K562 (cell line): ENCODE measurements around the gene NAP1L4. TPM values are rescaled to one million over a fixed set of nuclear protein-coding genes. Genes with fewer than 3 reads are reported as not detected.

Experiments used
- ATF1 ChIP-seq, 2 experiments: fragments of 450-650 bp in 1 of 2; IDR thresholded peaks; 2 replicates each; pipeline ENCODE4 v1.6.1; 2016; ENCODE audit warnings: missing compliant biosample characterization in 1 of 2, missing genetic modification characterization in 1 of 2
- EP400 ChIP-seq: fragments of 450-650 bp; IDR thresholded peaks from 2 replicates; pipeline ENCODE4 v1.6.1; 2017; ENCODE audit warnings: antibody characterized with exemption, mild to moderate bottlenecking, moderate library complexity
- ETV5 ChIP-seq: sonication (generic); formaldehyde crosslinking; IDR thresholded peaks from 2 replicates; pipeline ENCODE4 v1.4.0; 2020; ENCODE audit warnings: low read depth, mild to moderate bottlenecking, missing genetic modification reagents
- FOXP1 ChIP-seq: sonication (generic); formaldehyde crosslinking; IDR thresholded peaks from 2 replicates; pipeline ENCODE4 v1.8.0; 2022; ENCODE audit warnings: mild to moderate bottlenecking, missing genetic modification reagents
- HLTF ChIP-seq: fragments of 450-650 bp; IDR thresholded peaks from 2 replicates; pipeline ENCODE4 v1.6.1; 2016
- KDM4B ChIP-seq, 2 experiments: fragments of 450-650 bp in 1 of 2; sonication (generic) in 1 of 2; IDR thresholded peaks; 2 replicates each; pipeline ENCODE4 v1.6.1; 2016 to 2017; ENCODE audit warnings: borderline replicate concordance in 2 of 2, antibody characterized with exemption in 1 of 2, low read depth in 1 of 2, mild to moderate bottlenecking in 1 of 2
- MTF1 ChIP-seq: fragments of 250-450 bp; sonication (Bioruptor Pico); IDR thresholded peaks from 2 replicates; pipeline ENCODE4 v1.9.0; 2021; ENCODE audit warnings: moderate library complexity, mild to moderate bottlenecking, inconsistent platforms, borderline replicate concordance
- NONO ChIP-seq, 2 experiments: fragments of 200-400 bp in 1 of 2; fragments of 450-650 bp in 1 of 2; formaldehyde crosslinking in 1 of 2; IDR thresholded peaks; 2 replicates each; pipeline ENCODE4 v1.6.1; 2017; ENCODE audit warnings: low read depth in 2 of 2, mild to moderate bottlenecking in 2 of 2, moderate library complexity in 2 of 2, low read length in 1 of 2
- PCBP2 ChIP-seq: fragments of 200-400 bp; formaldehyde crosslinking; IDR thresholded peaks from 2 replicates; pipeline ENCODE4 v1.6.1; 2018; ENCODE audit warnings: low read length, low read depth, mild to moderate bottlenecking, moderate library complexity; ENCODE audit not compliant: poor library complexity, severe bottlenecking
- PML ChIP-seq: IDR thresholded peaks from 2 replicates; pipeline ENCODE4 v1.6.1; 2012; ENCODE audit warnings: low read length, inconsistent platforms
- SETDB1 ChIP-seq: IDR thresholded peaks from one replicate; pipeline ENCODE4 v1.6.1; 2012; ENCODE audit warnings: low read length, control low read depth, inconsistent platforms
- SMAD4 ChIP-seq: fragments of 250-450 bp; sonication (Bioruptor Pico); conservative IDR thresholded peaks from 2 replicates; pipeline ENCODE4 v1.8.0; 2021; ENCODE audit warnings: inconsistent platforms, mild to moderate bottlenecking, moderate library complexity
- SPI1 ChIP-seq: IDR thresholded peaks from 2 replicates; pipeline ENCODE4 v1.6.1; 2011; ENCODE audit warnings: low read depth, low read length, control low read depth, borderline replicate concordance
- ZBTB8A ChIP-seq: fragments of 450-650 bp; IDR thresholded peaks from 2 replicates; pipeline ENCODE4 v1.6.1; 2018; ENCODE audit warnings: mild to moderate bottlenecking, moderate library complexity; ENCODE audit not compliant: partially characterized antibody
- ZNF79 ChIP-seq: fragments of 250-450 bp; sonication (Bioruptor Pico); IDR thresholded peaks from 2 replicates; pipeline ENCODE4 v1.4.0; 2020; ENCODE audit warnings: low read depth, mild to moderate bottlenecking, moderate library complexity
- polyA plus RNA-seq, 8 experiments: library from polyadenylated mRNA; depleted of rRNA in 4 of 8; stranded (reverse) in 5 of 8; unstranded in 3 of 8; fragments of >200 nt; fragmentation: Nextera tagmentation in 2 of 8; fragmentation: Illumina TruSeq in 1 of 8; extraction: Ambion mirVana in 2 of 8; extraction: Trizol in 1 of 8; gene quantifications; 2 replicates each; pipeline versions ENCODE4 v1.2.1 to v1.2.3, GENCODE V29; 2011 to 2014; ENCODE audit warnings: inconsistent platforms in 1 of 8, missing spikeins in 1 of 8
- total RNA-seq, 7 experiments: library from RNA; depleted of rRNA in 6 of 7; stranded (reverse); fragments of >200 nt in 6 of 7; fragmentation: Illumina TruSeq in 2 of 7; extraction: Trizol in 2 of 7; gene quantifications; 2 replicates each; pipeline versions ENCODE4 v1.2.1 to v1.2.3, GENCODE V29; 2011 to 2021; ENCODE audit warnings: low replicate concordance in 1 of 7
- TF ChIP-seq, protein P1 (sequence below): sonication (generic); formaldehyde crosslinking; IDR thresholded peaks from 2 replicates; pipeline ENCODE4 v1.9.0; 2022; ENCODE audit warnings: mild to moderate bottlenecking, missing genetic modification reagents
- TF ChIP-seq, protein P2 (sequence below): sonication (generic); formaldehyde crosslinking; IDR thresholded peaks from 2 replicates; pipeline ENCODE4 v1.8.0; 2022; ENCODE audit warnings: mild to moderate bottlenecking, missing genetic modification reagents
- TF ChIP-seq, protein P3 (sequence below), 2 experiments: fragments of 450-650 bp; IDR thresholded peaks; 2 replicates each; pipeline ENCODE4 v1.6.1; 2016
- TF ChIP-seq, protein P4 (sequence below): fragments of 450-650 bp; formaldehyde crosslinking; IDR thresholded peaks from 2 replicates; pipeline ENCODE4 v1.4.0; 2020; ENCODE audit warnings: mild to moderate bottlenecking, moderate library complexity

NAP1L4 gene
- total and polyA plus RNA-seq, 9 of the 15 experiments (the other 6 are each of a cell fraction or from before 2014, with no cell fraction given), result 34.1 to 237 (median 179) TPM

DNA sequence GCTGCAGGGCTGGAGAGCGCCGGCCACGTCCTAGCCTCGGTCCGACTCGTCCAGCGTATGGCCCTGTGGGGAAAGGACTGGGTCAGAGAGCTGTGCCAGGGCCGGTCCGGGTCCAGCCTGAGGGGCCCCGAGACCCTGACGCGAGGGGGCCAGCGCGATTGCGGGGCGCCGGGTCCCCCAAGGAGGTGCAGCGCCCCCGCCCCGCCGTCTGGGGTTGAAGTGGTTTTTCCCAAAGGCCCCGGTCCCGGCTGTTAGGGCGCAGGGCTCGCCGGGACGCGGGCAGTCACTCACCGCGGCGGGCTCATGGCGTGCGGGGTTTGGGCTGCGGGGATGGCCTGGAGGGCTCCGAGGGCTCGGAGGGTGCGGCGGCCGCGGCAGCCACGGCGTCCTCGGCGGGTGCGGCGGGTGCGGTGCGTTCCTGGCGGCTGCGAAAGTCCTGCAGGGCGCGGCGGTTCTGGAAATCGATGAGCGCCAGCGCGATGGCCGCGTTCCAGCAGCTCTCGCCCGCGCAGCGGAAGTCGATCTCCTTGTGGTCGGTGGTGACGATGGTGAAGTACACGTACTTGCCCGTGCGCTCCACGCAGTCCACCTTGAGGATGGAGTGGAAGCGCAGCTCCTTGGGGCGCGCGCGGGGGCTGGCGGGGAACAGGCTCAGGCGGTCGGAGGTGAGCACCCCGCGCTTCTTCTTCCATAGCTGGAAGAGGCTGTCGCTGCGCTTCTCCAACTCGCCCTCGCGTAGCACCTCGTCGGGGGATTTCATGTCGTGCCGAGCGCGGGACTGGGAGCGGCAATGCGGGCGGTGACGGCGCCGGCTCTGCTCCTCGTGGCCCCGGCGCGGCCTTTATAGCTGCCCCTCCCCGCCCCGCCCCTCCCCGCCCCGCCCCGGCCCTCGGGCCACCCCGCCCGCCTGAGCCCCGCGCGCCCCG is 63.3 kb downstream of the NAP1L4 start, which contains the start of gene PHLDA2 (continued):
- peak; percentile 67 for TF ChIP-seq EP400
- no peak for TF ChIP-seq MTF1 (CRISPR knock-in tag)
- TF ChIP-seq, protein P1, sequence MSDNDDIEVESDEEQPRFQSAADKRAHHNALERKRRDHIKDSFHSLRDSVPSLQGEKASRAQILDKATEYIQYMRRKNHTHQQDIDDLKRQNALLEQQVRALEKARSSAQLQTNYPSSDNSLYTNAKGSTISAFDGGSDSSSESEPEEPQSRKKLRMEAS (CRISPR knock-in tag), result peak; percentile 87
- 0 out of 2 replicates have a peak, but pooled peaks have one; percentile 30 for TF ChIP-seq HLTF
- no peak for TF ChIP-seq SMAD4 (CRISPR knock-in tag)
- peak; percentile 74 for TF ChIP-seq FOXP1 (CRISPR knock-in tag)
- TF ChIP-seq KDM4B (IDR thresholded peaks at IDR 0.05; ENCODE audit: borderline replicate concordance in 2 of 2, low read depth in 1 of 2), result no peak
- TF ChIP-seq, protein P2, sequence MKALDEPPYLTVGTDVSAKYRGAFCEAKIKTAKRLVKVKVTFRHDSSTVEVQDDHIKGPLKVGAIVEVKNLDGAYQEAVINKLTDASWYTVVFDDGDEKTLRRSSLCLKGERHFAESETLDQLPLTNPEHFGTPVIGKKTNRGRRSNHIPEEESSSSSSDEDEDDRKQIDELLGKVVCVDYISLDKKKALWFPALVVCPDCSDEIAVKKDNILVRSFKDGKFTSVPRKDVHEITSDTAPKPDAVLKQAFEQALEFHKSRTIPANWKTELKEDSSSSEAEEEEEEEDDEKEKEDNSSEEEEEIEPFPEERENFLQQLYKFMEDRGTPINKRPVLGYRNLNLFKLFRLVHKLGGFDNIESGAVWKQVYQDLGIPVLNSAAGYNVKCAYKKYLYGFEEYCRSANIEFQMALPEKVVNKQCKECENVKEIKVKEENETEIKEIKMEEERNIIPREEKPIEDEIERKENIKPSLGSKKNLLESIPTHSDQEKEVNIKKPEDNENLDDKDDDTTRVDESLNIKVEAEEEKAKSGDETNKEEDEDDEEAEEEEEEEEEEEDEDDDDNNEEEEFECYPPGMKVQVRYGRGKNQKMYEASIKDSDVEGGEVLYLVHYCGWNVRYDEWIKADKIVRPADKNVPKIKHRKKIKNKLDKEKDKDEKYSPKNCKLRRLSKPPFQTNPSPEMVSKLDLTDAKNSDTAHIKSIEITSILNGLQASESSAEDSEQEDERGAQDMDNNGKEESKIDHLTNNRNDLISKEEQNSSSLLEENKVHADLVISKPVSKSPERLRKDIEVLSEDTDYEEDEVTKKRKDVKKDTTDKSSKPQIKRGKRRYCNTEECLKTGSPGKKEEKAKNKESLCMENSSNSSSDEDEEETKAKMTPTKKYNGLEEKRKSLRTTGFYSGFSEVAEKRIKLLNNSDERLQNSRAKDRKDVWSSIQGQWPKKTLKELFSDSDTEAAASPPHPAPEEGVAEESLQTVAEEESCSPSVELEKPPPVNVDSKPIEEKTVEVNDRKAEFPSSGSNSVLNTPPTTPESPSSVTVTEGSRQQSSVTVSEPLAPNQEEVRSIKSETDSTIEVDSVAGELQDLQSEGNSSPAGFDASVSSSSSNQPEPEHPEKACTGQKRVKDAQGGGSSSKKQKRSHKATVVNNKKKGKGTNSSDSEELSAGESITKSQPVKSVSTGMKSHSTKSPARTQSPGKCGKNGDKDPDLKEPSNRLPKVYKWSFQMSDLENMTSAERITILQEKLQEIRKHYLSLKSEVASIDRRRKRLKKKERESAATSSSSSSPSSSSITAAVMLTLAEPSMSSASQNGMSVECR (CRISPR knock-in tag), result peak; percentile 79
- no peak for TF ChIP-seq SETDB1
- TF ChIP-seq ZBTB8A, result no peak
- TF ChIP-seq PML, result peak; percentile 41; the same call in 1 of the 2 replicates
- TF ChIP-seq, protein P3, sequence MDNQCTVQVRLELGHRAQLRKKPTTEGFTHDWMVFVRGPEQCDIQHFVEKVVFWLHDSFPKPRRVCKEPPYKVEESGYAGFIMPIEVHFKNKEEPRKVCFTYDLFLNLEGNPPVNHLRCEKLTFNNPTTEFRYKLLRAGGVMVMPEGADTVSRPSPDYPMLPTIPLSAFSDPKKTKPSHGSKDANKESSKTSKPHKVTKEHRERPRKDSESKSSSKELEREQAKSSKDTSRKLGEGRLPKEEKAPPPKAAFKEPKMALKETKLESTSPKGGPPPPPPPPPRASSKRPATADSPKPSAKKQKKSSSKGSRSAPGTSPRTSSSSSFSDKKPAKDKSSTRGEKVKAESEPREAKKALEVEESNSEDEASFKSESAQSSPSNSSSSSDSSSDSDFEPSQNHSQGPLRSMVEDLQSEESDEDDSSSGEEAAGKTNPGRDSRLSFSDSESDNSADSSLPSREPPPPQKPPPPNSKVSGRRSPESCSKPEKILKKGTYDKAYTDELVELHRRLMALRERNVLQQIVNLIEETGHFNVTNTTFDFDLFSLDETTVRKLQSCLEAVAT (IDR thresholded peaks at IDR 0.05), result 0 out of 4 replicates have a peak, but pooled peaks of 1 of the 2 experiments have one; percentile 20
- no peak for TF ChIP-seq PCBP2
- TF ChIP-seq SPI1, result peak; percentile 40; the same call in 1 of the 2 replicates
- peak in 1 of 2 experiments; percentile 83; a peak in 3 of 4 replicates for TF ChIP-seq NONO (IDR thresholded peaks at IDR 0.05; ENCODE audit: low read depth in 2 of 2, low read length in 1 of 2)
- 0 out of 2 replicates have a peak, but pooled peaks have one; percentile 54 for TF ChIP-seq ETV5 (CRISPR knock-in tag)
- no peak for TF ChIP-seq ATF1 (CRISPR knock-in tag; IDR thresholded peaks at IDR 0.05)
- TF ChIP-seq ATF1 (tag; IDR thresholded peaks at IDR 0.05), result peak; percentile 48
- TF ChIP-seq, protein P4, sequence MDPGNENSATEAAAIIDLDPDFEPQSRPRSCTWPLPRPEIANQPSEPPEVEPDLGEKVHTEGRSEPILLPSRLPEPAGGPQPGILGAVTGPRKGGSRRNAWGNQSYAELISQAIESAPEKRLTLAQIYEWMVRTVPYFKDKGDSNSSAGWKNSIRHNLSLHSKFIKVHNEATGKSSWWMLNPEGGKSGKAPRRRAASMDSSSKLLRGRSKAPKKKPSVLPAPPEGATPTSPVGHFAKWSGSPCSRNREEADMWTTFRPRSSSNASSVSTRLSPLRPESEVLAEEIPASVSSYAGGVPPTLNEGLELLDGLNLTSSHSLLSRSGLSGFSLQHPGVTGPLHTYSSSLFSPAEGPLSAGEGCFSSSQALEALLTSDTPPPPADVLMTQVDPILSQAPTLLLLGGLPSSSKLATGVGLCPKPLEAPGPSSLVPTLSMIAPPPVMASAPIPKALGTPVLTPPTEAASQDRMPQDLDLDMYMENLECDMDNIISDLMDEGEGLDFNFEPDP (CRISPR knock-in tag), result no peak
- no peak for TF ChIP-seq ZNF79 (CRISPR knock-in tag)
